ENCODE measurements around the gene CACNA1D.

DNA sequence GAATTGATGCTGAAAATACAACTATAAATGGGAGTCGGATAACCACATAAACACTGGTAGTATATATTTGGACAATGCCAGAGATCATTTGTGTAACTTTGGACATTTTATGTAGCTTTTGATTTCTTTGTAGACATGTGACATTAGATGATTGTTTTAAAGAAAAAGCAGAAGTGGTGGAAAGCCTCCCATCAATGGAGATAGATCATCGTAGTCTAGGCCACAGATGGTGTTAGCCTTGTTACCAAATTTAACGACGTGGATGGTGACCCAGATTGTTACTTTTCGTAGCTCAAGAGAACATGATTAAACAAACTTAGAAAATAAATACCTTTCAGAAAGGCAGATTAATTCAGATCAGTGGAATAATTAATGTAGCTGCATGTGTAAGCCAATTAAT is 8.8 kb downstream of the CACNA1D start:
- TF ChIP-seq POLR2A (IDR thresholded peaks at IDR 0.05; ENCODE audit: low read depth) (no peak), CTCF (IDR thresholded peaks at IDR 0.05) (no peak), POLR2AphosphoS5 (IDR thresholded peaks at IDR 0.05) (no peak)

Measured in esophagus muscularis mucosa (tissue), 3 donors.